GM12878 (cell line): ENCODE results near the gene GINS2. TPM values are rescaled to one million over a fixed set of nuclear protein-coding genes. Genes with fewer than 3 reads are reported as not detected.
A peak's percentile ranks its signal among the peaks of the same experiment; 100 is the strongest.

Source experiments
- ATAC-seq: fragments of 200-7000 bp; cut with Tn5 transposase; 3 replicates; pipeline ENCODE4 v1.9.1; 2020; ENCODE audit warnings: mild to moderate bottlenecking, moderate library complexity
- BruUV-seq: library from RNA; stranded (reverse); fragments of 400-500 nt; replicated peaks from 2 replicates; lab custom pipeline; 2021; lab: Mats Ljungman, UMichigan
- CTCF ChIA-PET: fragments of 300-600 bp; sonication (Branson Sonifier 250); formaldehyde crosslinking; extraction: SDS; loops from one replicate; lab custom pipeline; 2021; ENCODE audit warnings: inconsistent platforms; lab: Yijun Ruan, JAX
- POLR2A ChIA-PET: fragments of 350-600 bp; formaldehyde crosslinking; extraction: SDS; loops from one replicate; lab custom pipeline; 2021; ENCODE audit warnings: inconsistent platforms; lab: Charles Lee
- RAD21 ChIA-PET: fragments of 300-600 bp; sonication (Branson Sonifier 250); formaldehyde crosslinking; loops from one replicate; lab custom pipeline; 2023; ENCODE audit warnings: antibody characterized with exemption; ENCODE audit not compliant: unreplicated experiment; lab: Charles Lee
- SMC1A ChIA-PET: fragments of 300-600 bp; sonication (Branson Sonifier 250); formaldehyde crosslinking; loops from one replicate; lab custom pipeline; 2023; ENCODE audit not compliant: unreplicated experiment, uncharacterized antibody; lab: Charles Lee
- DNase-seq: peaks from one replicate; pipeline ENCODE4 v3.0.0-alpha.2; 2011; ENCODE audit warnings: low read depth, low spot score
- FAIRE-seq: peaks from 3 replicates; lab custom pipeline; 2011; peaks lifted over from hg19 to GRCh38; lab: Jason Lieb, UNC
- H2AFZ ChIP-seq: 2 replicates; pipeline ENCODE4 v1.6.0; 2011; ENCODE audit warnings: low read depth, low read length, control low read depth; ENCODE audit not compliant: control insufficient read depth
- H3K27ac ChIP-seq: 2 replicates; pipeline ENCODE4 v1.5.1; 2011; ENCODE audit warnings: control low read depth; ENCODE audit not compliant: control insufficient read depth, insufficient read depth
- H3K27me3 ChIP-seq, 2 experiments: replicated peaks in 1 of 2; 2 replicates each; pipeline versions ENCODE4 v1.6.0 to v1.6.1; 2011; ENCODE audit warnings: low read length in 1 of 2; ENCODE audit not compliant: control insufficient read depth in 2 of 2, insufficient read depth in 2 of 2
- H3K36me3 ChIP-seq, 2 experiments: 2 replicates each; pipeline ENCODE4 v1.5.1; 2011; ENCODE audit warnings: low read length in 1 of 2; ENCODE audit not compliant: control insufficient read depth in 2 of 2, insufficient read depth in 2 of 2
- H3K4me1 ChIP-seq: 2 replicates; pipeline ENCODE4 v1.6.1; 2011; ENCODE audit warnings: mild to moderate bottlenecking, low read length, moderate library complexity, mixed read lengths; ENCODE audit not compliant: control insufficient read depth, insufficient read depth
- H3K4me2 ChIP-seq: 2 replicates; pipeline ENCODE4 v1.6.0; 2011; ENCODE audit warnings: control low read depth; ENCODE audit not compliant: control insufficient read depth, insufficient read depth
- H3K4me3 ChIP-seq: fragments of 200-600 bp; sonication (generic); 2 replicates; pipeline ENCODE4 v1.5.1; 2016
- H3K79me2 ChIP-seq: 2 replicates; pipeline ENCODE4 v1.6.0; 2011; ENCODE audit warnings: low read length; ENCODE audit not compliant: control insufficient read depth, insufficient read depth
- H3K9ac ChIP-seq: 2 replicates; pipeline ENCODE4 v1.8.0; 2011; ENCODE audit warnings: low read length, control low read depth, mixed read lengths; ENCODE audit not compliant: control insufficient read depth, insufficient read depth
- H3K9me3 ChIP-seq: replicated peaks from 3 replicates; pipeline ENCODE4 v1.5.1; 2011; ENCODE audit warnings: mild to moderate bottlenecking, low read length; ENCODE audit not compliant: control insufficient read depth, insufficient read depth
- H4K20me1 ChIP-seq: 2 replicates; pipeline ENCODE4 v1.6.0; 2011; ENCODE audit not compliant: control insufficient read depth, insufficient read depth
- E4F1 ChIP-seq: fragments of 450-650 bp; IDR thresholded peaks from 2 replicates; pipeline ENCODE4 v1.6.1; 2018; ENCODE audit warnings: borderline replicate concordance, mild to moderate bottlenecking; ENCODE audit not compliant: partially characterized antibody
- NFYB ChIP-seq: IDR thresholded peaks from 2 replicates; pipeline ENCODE4 v1.6.1; 2011; ENCODE audit warnings: low read depth, mild to moderate bottlenecking, low read length, improper control_type of control experiment, moderate library complexity; ENCODE audit not compliant: insufficient read depth
- NR2C2 ChIP-seq: IDR thresholded peaks from 2 replicates; pipeline ENCODE4 v1.6.1; 2011; ENCODE audit warnings: borderline replicate concordance, low read depth; ENCODE audit not compliant: control insufficient read depth, insufficient read length
- WRNIP1 ChIP-seq: IDR thresholded peaks from 2 replicates; pipeline ENCODE4 v1.6.1; 2011; ENCODE audit warnings: low read depth, low read length, improper control_type of control experiment, borderline replicate concordance
- ZBTB11 ChIP-seq: fragments of 450-650 bp; formaldehyde crosslinking; IDR thresholded peaks from 2 replicates; pipeline ENCODE4 v1.5.0; 2022; ENCODE audit warnings: mild to moderate bottlenecking, missing genetic modification characterization
- WGBS: methylation state at CpG from one replicate; pipeline ENCODE4 v1.1.6; 2016; ENCODE audit warnings: low lambda C conversion rate; ENCODE audit not compliant: insufficient replicate concordance, insufficient coverage; ENCODE audit errors: missing lambda C conversion rate; 5-methylcytosine and 5-hydroxymethylcytosine counted together
- in situ Hi-C: fragments of 300-500 bp; cut with MboI; formaldehyde crosslinking; loops from 9 replicates; pipeline ENCODE4 v1.14.3; 2018; ENCODE audit warnings: mixed read lengths
- intact Hi-C: fragments of 100-400 bp; cut with micrococcal nuclease; formaldehyde crosslinking; loops from one replicate; pipeline ENCODE4 v1.14.2; 2022; ENCODE audit not compliant: unreplicated experiment
- polyA plus RNA-seq, 11 experiments: library from polyadenylated mRNA; depleted of rRNA in 4 of 11; unstranded in 6 of 11; stranded (reverse) in 5 of 11; fragments of >200 nt; fragmentation: Nextera tagmentation in 4 of 11; fragmentation: Illumina TruSeq in 1 of 11; extraction: Ambion mirVana in 4 of 11; extraction: Trizol in 1 of 11; gene quantifications; 1 replicate in 1 of 11; 2 replicates in 10 of 11; pipeline versions ENCODE4 v1.2.1 to v1.2.3, GENCODE V29; 2011 to 2016; ENCODE audit warnings: inconsistent platforms in 2 of 11, missing spikeins in 2 of 11, low read depth in 1 of 11
- total RNA-seq, 4 experiments: library from RNA; depleted of rRNA in 3 of 4; stranded (reverse); fragments of >200 nt in 3 of 4; fragmentation: Illumina TruSeq in 1 of 4; extraction: Trizol in 1 of 4; gene quantifications; 2 replicates each; pipeline versions ENCODE4 v1.2.1 to v1.2.3, GENCODE V29; 2013 to 2021

GINS2 gene
- total and polyA plus RNA-seq, 10 of the 15 experiments (the other 5 are each of a cell fraction or from before 2014, with no cell fraction given), result 42.7 to 90.8 (median 57.0) TPM

GRCh38 chr16:85716680-85717038 is 27.9 kb upstream of the GINS2 start:
- no peak overlapping the region for H3K4me2 ChIP-seq
- TF ChIP-seq WRNIP1 (no peak), NR2C2 (no peak), NFYB (no peak)
- CTCF ChIA-PET, result interaction anchor here (0.9 to 6.4 kb wide), 15 partner anchors 28 to 602 kb away, joined by 3 to 36 read pairs (median 4); partner anchors contain the start of gene GINS2
- in situ Hi-C loops, result loop anchor here (5.0 kb wide), 1 partner anchor 59 kb away; no protein-coding TSS in a partner anchor
- WGBS, result 6% methylated on average over 3 of the region's 3 CpGs
- H3K27ac ChIP-seq, result no peak overlapping the region
- no peak for FAIRE-seq
- H3K27me3 ChIP-seq, result no peaks in the 10 kb centered on the region
- no peak for DNase-seq
- POLR2A ChIA-PET, result no interaction called here
- no TSS peak for BruUV-seq
- H3K9ac ChIP-seq, result no peak overlapping the region
- intact Hi-C loops, result loop anchor here (5.0 to 10.0 kb wide), 4 partner anchors 39 to 322 kb away; no protein-coding TSS in a partner anchor
- SMC1A ChIA-PET, result interaction anchor here (0.6 to 1.8 kb wide), 5 partner anchors 31 to 270 kb away, joined by 3 to 5 read pairs (median 3); no protein-coding TSS in a partner anchor
- no peak for ATAC-seq
- no peak overlapping the region for H2AFZ ChIP-seq
- H4K20me1 ChIP-seq, result no peaks in the 10 kb centered on the region
- RAD21 ChIA-PET, result interaction anchor here (1.3 kb wide), 1 partner anchor 369 kb away, joined by 3 read pairs; no protein-coding TSS in a partner anchor
- no peak overlapping the region for H3K4me3 ChIP-seq
- H3K9me3 ChIP-seq, result no peaks in the 10 kb centered on the region; the same call in 2 of the 3 replicates
- H3K79me2 ChIP-seq, result no peaks in the 10 kb centered on the region
- no peaks in the 10 kb centered on the region for H3K4me1 ChIP-seq
- H3K36me3 ChIP-seq, result no peaks in the 10 kb centered on the region

GRCh38 chr16:85716022-85716679 is 27.4 kb upstream of the GINS2 start:
- no peaks in the 10 kb centered on the region for H3K79me2 ChIP-seq
- DNase-seq, result no peak
- intact Hi-C loops (loop anchor here (5.0 to 10.0 kb wide), 4 partner anchors 39 to 321 kb away; no protein-coding TSS in a partner anchor), in situ Hi-C loops (loop anchor here (5.0 kb wide), 1 partner anchor 59 kb away; no protein-coding TSS in a partner anchor)
- RAD21 ChIA-PET, result interaction anchor here (0.6 to 1.3 kb wide), 3 partner anchors 44 to 368 kb away, joined by 3 to 4 read pairs (median 3); no protein-coding TSS in a partner anchor
- no peak overlapping the region for H2AFZ ChIP-seq
- TF ChIP-seq E4F1, result peak; percentile 34
- no peak for TF ChIP-seq ZBTB11 (CRISPR knock-in tag)
- TF ChIP-seq, all 136 proteins: peak for 1
- Histone ChIP-seq H3K4me2 (no peak overlapping the region), H3K36me3 (no peaks in the 10 kb centered on the region), H3K4me1 (no peaks in the 10 kb centered on the region), H3K9ac (no peak overlapping the region), H3K9me3 (no peaks in the 10 kb centered on the region; the same call in 2 of the 3 replicates), H4K20me1 (no peaks in the 10 kb centered on the region), H3K27ac (no peak overlapping the region), H3K4me3 (no peak overlapping the region), H3K27me3 (no peaks in the 10 kb centered on the region)
- BruUV-seq, result no TSS peak
- ChIA-PET SMC1A (interaction anchor here (0.6 to 1.8 kb wide), 4 partner anchors 30 to 56 kb away, joined by 3 to 6 read pairs (median 4); no protein-coding TSS in a partner anchor), CTCF (interaction anchor here (0.6 to 6.4 kb wide), 14 partner anchors 27 to 601 kb away, joined by 3 to 36 read pairs (median 4); partner anchors contain the start of gene GINS2), POLR2A (no interaction called here)
- no peak for ATAC-seq
- FAIRE-seq, result no peak
- 36% methylated on average over 8 of the region's 9 CpGs for WGBS
